GM12878 (cell line): ENCODE results near the gene HCLS1. TPM values are rescaled to one million over a fixed set of nuclear protein-coding genes. Genes with fewer than 3 reads are reported as not detected.

ENCODE experiments used
- ATAC-seq: fragments of 200-7000 bp; cut with Tn5 transposase; 3 replicates; pipeline ENCODE4 v1.9.1; 2020; ENCODE audit warnings: mild to moderate bottlenecking, moderate library complexity
- BruUV-seq: library from RNA; stranded (reverse); fragments of 400-500 nt; replicated peaks from 2 replicates; lab custom pipeline; 2021; lab: Mats Ljungman, UMichigan
- CTCF ChIA-PET: fragments of 300-600 bp; sonication (Branson Sonifier 250); formaldehyde crosslinking; extraction: SDS; loops from one replicate; lab custom pipeline; 2021; ENCODE audit warnings: inconsistent platforms; lab: Yijun Ruan, JAX
- POLR2A ChIA-PET: fragments of 350-600 bp; formaldehyde crosslinking; extraction: SDS; loops from one replicate; lab custom pipeline; 2021; ENCODE audit warnings: inconsistent platforms; lab: Charles Lee
- RAD21 ChIA-PET: fragments of 300-600 bp; sonication (Branson Sonifier 250); formaldehyde crosslinking; loops from one replicate; lab custom pipeline; 2023; ENCODE audit warnings: antibody characterized with exemption; ENCODE audit not compliant: unreplicated experiment; lab: Charles Lee
- SMC1A ChIA-PET: fragments of 300-600 bp; sonication (Branson Sonifier 250); formaldehyde crosslinking; loops from one replicate; lab custom pipeline; 2023; ENCODE audit not compliant: unreplicated experiment, uncharacterized antibody; lab: Charles Lee
- DNase-seq: peaks from one replicate; pipeline ENCODE4 v3.0.0-alpha.2; 2011; ENCODE audit warnings: low read depth, low spot score
- FAIRE-seq: peaks from 3 replicates; lab custom pipeline; 2011; peaks lifted over from hg19 to GRCh38; lab: Jason Lieb, UNC
- H2AFZ ChIP-seq: 2 replicates; pipeline ENCODE4 v1.6.0; 2011; ENCODE audit warnings: low read depth, low read length, control low read depth; ENCODE audit not compliant: control insufficient read depth
- H3K27ac ChIP-seq: 2 replicates; pipeline ENCODE4 v1.5.1; 2011; ENCODE audit warnings: control low read depth; ENCODE audit not compliant: control insufficient read depth, insufficient read depth
- H3K27me3 ChIP-seq, 2 experiments: replicated peaks in 1 of 2; 2 replicates each; pipeline versions ENCODE4 v1.6.0 to v1.6.1; 2011; ENCODE audit warnings: low read length in 1 of 2; ENCODE audit not compliant: control insufficient read depth in 2 of 2, insufficient read depth in 2 of 2
- H3K36me3 ChIP-seq, 2 experiments: 2 replicates each; pipeline ENCODE4 v1.5.1; 2011; ENCODE audit warnings: low read length in 1 of 2; ENCODE audit not compliant: control insufficient read depth in 2 of 2, insufficient read depth in 2 of 2
- H3K4me1 ChIP-seq: 2 replicates; pipeline ENCODE4 v1.6.1; 2011; ENCODE audit warnings: mild to moderate bottlenecking, low read length, moderate library complexity, mixed read lengths; ENCODE audit not compliant: control insufficient read depth, insufficient read depth
- H3K4me2 ChIP-seq: 2 replicates; pipeline ENCODE4 v1.6.0; 2011; ENCODE audit warnings: control low read depth; ENCODE audit not compliant: control insufficient read depth, insufficient read depth
- H3K4me3 ChIP-seq: fragments of 200-600 bp; sonication (generic); 2 replicates; pipeline ENCODE4 v1.5.1; 2016
- H3K79me2 ChIP-seq: 2 replicates; pipeline ENCODE4 v1.6.0; 2011; ENCODE audit warnings: low read length; ENCODE audit not compliant: control insufficient read depth, insufficient read depth
- H3K9ac ChIP-seq: 2 replicates; pipeline ENCODE4 v1.8.0; 2011; ENCODE audit warnings: low read length, control low read depth, mixed read lengths; ENCODE audit not compliant: control insufficient read depth, insufficient read depth
- H3K9me3 ChIP-seq: replicated peaks from 3 replicates; pipeline ENCODE4 v1.5.1; 2011; ENCODE audit warnings: mild to moderate bottlenecking, low read length; ENCODE audit not compliant: control insufficient read depth, insufficient read depth
- H4K20me1 ChIP-seq: 2 replicates; pipeline ENCODE4 v1.6.0; 2011; ENCODE audit not compliant: control insufficient read depth, insufficient read depth
- ASH2L ChIP-seq: fragments of 300-600, 200-600 bp; sonication (generic); IDR thresholded peaks from 2 replicates; pipeline ENCODE4 v1.6.1; 2017; ENCODE audit warnings: low read depth, mild to moderate bottlenecking, borderline replicate concordance
- ATF7 ChIP-seq: fragments of 450-650 bp; IDR thresholded peaks from 2 replicates; pipeline ENCODE4 v1.6.1; 2016; ENCODE audit warnings: low read depth, mild to moderate bottlenecking
- IRF5 ChIP-seq: fragments of 450-650 bp; IDR thresholded peaks from 2 replicates; pipeline ENCODE4 v1.6.1; 2017; ENCODE audit warnings: borderline replicate concordance
- RFX5 ChIP-seq: IDR thresholded peaks from 2 replicates; pipeline ENCODE4 v1.6.1; 2011; ENCODE audit warnings: low read depth, low read length, improper control_type of control experiment
- SMARCA5 ChIP-seq: fragments of 450-650 bp; IDR thresholded peaks from 2 replicates; pipeline ENCODE4 v1.6.1; 2017; ENCODE audit warnings: mild to moderate bottlenecking
- ZNF687 ChIP-seq: fragments of 450-650 bp; IDR thresholded peaks from 2 replicates; pipeline ENCODE4 v1.6.1; 2017; ENCODE audit warnings: mild to moderate bottlenecking, moderate library complexity
- WGBS: methylation state at CpG from one replicate; pipeline ENCODE4 v1.1.6; 2016; ENCODE audit warnings: low lambda C conversion rate; ENCODE audit not compliant: insufficient replicate concordance, insufficient coverage; ENCODE audit errors: missing lambda C conversion rate; 5-methylcytosine and 5-hydroxymethylcytosine counted together
- in situ Hi-C: fragments of 300-500 bp; cut with MboI; formaldehyde crosslinking; loops from 9 replicates; pipeline ENCODE4 v1.14.3; 2018; ENCODE audit warnings: mixed read lengths
- intact Hi-C: fragments of 100-400 bp; cut with micrococcal nuclease; formaldehyde crosslinking; loops from one replicate; pipeline ENCODE4 v1.14.2; 2022; ENCODE audit not compliant: unreplicated experiment
- polyA plus RNA-seq, 11 experiments: library from polyadenylated mRNA; depleted of rRNA in 4 of 11; unstranded in 6 of 11; stranded (reverse) in 5 of 11; fragments of >200 nt; fragmentation: Nextera tagmentation in 4 of 11; fragmentation: Illumina TruSeq in 1 of 11; extraction: Ambion mirVana in 4 of 11; extraction: Trizol in 1 of 11; gene quantifications; 1 replicate in 1 of 11; 2 replicates in 10 of 11; pipeline versions ENCODE4 v1.2.1 to v1.2.3, GENCODE V29; 2011 to 2016; ENCODE audit warnings: inconsistent platforms in 2 of 11, missing spikeins in 2 of 11, low read depth in 1 of 11
- total RNA-seq, 4 experiments: library from RNA; depleted of rRNA in 3 of 4; stranded (reverse); fragments of >200 nt in 3 of 4; fragmentation: Illumina TruSeq in 1 of 4; extraction: Trizol in 1 of 4; gene quantifications; 2 replicates each; pipeline versions ENCODE4 v1.2.1 to v1.2.3, GENCODE V29; 2013 to 2021

Gene HCLS1
- total and polyA plus RNA-seq, 10 of the 15 experiments (the other 5 are each of a cell fraction or from before 2014, with no cell fraction given): 51.6 to 344 (median 231) TPM

GRCh38 chr3:121663171-121663847 lies 2.6 kb upstream of the HCLS1 start:
- intact Hi-C loops (loop anchor here (10.0 kb wide), 2 partner anchors 331 to 431 kb away; no protein-coding TSS in a partner anchor), in situ Hi-C loops (no loop called here)
- Histone ChIP-seq H3K79me2 (peaks cover 23% of the 10 kb centered on the region), H3K9me3 (peaks cover 1% of the 10 kb centered on the region; the same call in 2 of the 3 replicates), H3K27me3 (no peaks in the 10 kb centered on the region), H4K20me1 (no peaks in the 10 kb centered on the region), H3K27ac (no peak overlapping the region), H3K4me2 (no peak overlapping the region), H3K36me3 (peaks cover 2 to 32% of the 10 kb centered on the region in 2 experiments), H3K9ac (no peak overlapping the region), H3K4me1 (peaks cover 26% of the 10 kb centered on the region), H2AFZ (no peak overlapping the region), H3K4me3 (no peak overlapping the region)
- CTCF ChIA-PET: no interaction called here
- SMC1A ChIA-PET: interaction anchor here (1.8 to 4.1 kb wide), 2 partner anchors 15 to 117 kb away, joined by 4 to 18 read pairs; partner anchors contain the start of gene POLQ
- ATAC-seq (no peak), DNase-seq (no peak), FAIRE-seq (no peak)
- BruUV-seq: no TSS peak
- 89% methylated on average over 2 of the region's 2 CpGs for WGBS
- RAD21 ChIA-PET: no interaction called here
- TF ChIP-seq ZNF687: no peak
- no peak for TF ChIP-seq RFX5
- TF ChIP-seq IRF5: no peak
- no peak for TF ChIP-seq ATF7
- no peak for TF ChIP-seq SMARCA5
- TF ChIP-seq ASH2L: no peak
- POLR2A ChIA-PET: interaction anchor here (0.6 kb wide), 1 partner anchor 48 kb away, joined by 4 read pairs; no protein-coding TSS in a partner anchor
